ENCODE measurements around the gene CTBP2.

Gene CTBP2

DNA sequence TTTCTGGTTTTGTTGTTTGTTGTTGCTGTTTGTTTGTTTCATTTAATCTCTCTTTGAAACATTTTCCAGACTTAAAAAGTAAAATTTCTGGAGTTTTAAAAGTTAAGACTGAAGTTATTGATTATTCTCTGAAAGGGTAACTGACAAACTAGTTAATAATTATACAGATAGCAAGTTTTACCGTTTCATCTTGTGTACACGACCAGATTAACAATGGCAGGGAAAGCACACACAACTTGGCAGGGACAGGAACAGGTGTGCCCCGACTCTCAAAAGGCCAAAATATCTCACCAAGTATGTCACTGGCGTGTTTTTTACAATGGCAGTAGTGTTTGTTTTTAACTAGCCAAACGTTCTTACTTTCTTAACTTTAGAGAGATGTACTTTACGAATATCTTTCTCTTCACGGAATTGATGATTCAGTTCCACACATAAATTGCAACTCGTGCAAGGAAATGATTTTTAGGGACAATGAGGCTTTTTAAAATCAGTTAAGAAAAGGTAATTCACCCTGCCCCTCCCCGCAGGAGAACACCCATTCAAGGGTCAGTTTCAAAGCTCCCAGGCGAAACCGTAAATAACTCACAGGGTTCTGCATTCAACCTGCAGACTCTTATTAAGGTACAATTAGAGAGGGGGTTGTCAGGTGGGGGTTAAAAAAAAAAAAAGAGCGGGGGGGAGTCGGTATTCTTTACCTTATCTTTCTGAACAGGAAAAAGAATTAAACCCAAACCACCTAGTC lies 3.5 kb downstream of the CTBP2 start:
- TF ChIP-seq, protein P1, sequence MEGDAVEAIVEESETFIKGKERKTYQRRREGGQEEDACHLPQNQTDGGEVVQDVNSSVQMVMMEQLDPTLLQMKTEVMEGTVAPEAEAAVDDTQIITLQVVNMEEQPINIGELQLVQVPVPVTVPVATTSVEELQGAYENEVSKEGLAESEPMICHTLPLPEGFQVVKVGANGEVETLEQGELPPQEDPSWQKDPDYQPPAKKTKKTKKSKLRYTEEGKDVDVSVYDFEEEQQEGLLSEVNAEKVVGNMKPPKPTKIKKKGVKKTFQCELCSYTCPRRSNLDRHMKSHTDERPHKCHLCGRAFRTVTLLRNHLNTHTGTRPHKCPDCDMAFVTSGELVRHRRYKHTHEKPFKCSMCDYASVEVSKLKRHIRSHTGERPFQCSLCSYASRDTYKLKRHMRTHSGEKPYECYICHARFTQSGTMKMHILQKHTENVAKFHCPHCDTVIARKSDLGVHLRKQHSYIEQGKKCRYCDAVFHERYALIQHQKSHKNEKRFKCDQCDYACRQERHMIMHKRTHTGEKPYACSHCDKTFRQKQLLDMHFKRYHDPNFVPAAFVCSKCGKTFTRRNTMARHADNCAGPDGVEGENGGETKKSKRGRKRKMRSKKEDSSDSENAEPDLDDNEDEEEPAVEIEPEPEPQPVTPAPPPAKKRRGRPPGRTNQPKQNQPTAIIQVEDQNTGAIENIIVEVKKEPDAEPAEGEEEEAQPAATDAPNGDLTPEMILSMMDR (IDR thresholded peaks at IDR 0.05; ENCODE audit: insufficient read depth, low read length, missing control alignments), result no peak
- H3K4me3 ChIP-seq (ENCODE audit: low read depth, low read length), result peak overlapping the region; percentile 72
- no peak for DNase-seq (ENCODE audit: low read depth, low spot score)
- POLR2A ChIA-PET, result no interaction called here
- CTCF ChIA-PET, result interaction anchor here (2.3 kb wide), 1 partner anchor 109 kb away, joined by 5 read pairs; no protein-coding TSS in a partner anchor

- peak overlapping the region; percentile 18 for H3K4me3 ChIP-seq (ENCODE audit: low read depth, low read length)
- DNase-seq (ENCODE audit: low read depth, low spot score), result no peak
- ChIA-PET POLR2A (no interaction called here), CTCF (interaction anchor here (2.3 kb wide), 1 partner anchor 108 kb away, joined by 5 read pairs; no protein-coding TSS in a partner anchor)
- TF ChIP-seq, protein P1 (IDR thresholded peaks at IDR 0.05; ENCODE audit: insufficient read depth, low read length, missing control alignments), result no peak
These were observed 4.2 kb downstream of the CTBP2 start for GRCh38 chr10:125156196-125156595.

DNA sequence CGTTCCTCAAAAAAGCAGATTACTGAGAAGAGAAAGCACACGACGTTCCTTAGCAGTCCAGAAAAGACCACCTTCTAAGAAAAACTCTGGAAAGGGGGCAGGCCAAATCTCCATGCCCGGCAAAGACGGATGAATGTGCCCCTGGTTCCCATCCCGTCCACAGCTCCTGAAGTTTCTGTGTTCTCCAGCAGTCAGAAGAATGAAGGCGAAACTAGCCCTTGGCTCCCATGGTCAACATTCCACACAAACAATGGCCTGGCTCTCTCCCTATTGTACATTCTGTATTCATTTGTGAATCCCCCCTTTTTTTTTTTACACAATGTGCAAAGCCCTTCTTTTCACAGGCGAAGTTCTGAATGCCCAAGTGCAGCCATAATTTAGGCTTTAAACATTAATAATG lies 5.3 kb downstream of the CTBP2 start:
- no peak for DNase-seq (ENCODE audit: low read depth, low spot score)
- peak overlapping the region; percentile 39 for H3K4me3 ChIP-seq (ENCODE audit: low read depth, low read length)
- ChIA-PET POLR2A (interaction anchor here (0.7 kb wide), 1 partner anchor 16 kb away, joined by 3 read pairs; no protein-coding TSS in a partner anchor), CTCF (interaction anchor here (3.2 to 3.5 kb wide), 2 partner anchors 94 to 107 kb away, joined by 11 to 19 read pairs; no protein-coding TSS in a partner anchor)
- TF ChIP-seq, protein P1 (IDR thresholded peaks at IDR 0.05; ENCODE audit: insufficient read depth, low read length, missing control alignments), result no peak

DNA sequence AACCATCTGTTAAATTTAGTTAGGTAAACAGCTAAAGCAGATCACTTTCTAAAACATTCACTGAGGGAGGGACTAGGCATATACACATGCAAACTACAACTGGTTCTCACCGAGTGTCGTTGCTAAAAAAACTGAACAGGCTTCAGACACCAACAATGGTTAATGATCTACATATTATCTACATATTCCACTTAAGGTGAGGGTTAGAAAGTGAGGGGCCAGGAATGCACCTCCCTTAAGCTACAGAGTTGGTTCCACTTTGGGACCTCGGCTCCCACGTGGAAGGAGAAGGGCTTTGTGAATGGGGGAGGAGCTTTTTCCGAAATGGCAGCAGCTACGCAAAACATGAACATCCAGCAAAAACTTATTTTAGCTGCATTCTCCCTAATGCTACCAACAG lies 5.8 kb downstream of the CTBP2 start:
- H3K4me3 ChIP-seq (ENCODE audit: low read depth, low read length), result peak overlapping the region; percentile 39
- ChIA-PET POLR2A (no interaction called here), CTCF (interaction anchor here (1.1 to 3.5 kb wide), 5 partner anchors 20 to 162 kb away, joined by 3 to 19 read pairs (median 3); no protein-coding TSS in a partner anchor)
- DNase-seq (ENCODE audit: low read depth, low spot score), result no peak
- TF ChIP-seq, protein P1 (IDR thresholded peaks at IDR 0.05; ENCODE audit: insufficient read depth, low read length, missing control alignments), result no peak

DNA sequence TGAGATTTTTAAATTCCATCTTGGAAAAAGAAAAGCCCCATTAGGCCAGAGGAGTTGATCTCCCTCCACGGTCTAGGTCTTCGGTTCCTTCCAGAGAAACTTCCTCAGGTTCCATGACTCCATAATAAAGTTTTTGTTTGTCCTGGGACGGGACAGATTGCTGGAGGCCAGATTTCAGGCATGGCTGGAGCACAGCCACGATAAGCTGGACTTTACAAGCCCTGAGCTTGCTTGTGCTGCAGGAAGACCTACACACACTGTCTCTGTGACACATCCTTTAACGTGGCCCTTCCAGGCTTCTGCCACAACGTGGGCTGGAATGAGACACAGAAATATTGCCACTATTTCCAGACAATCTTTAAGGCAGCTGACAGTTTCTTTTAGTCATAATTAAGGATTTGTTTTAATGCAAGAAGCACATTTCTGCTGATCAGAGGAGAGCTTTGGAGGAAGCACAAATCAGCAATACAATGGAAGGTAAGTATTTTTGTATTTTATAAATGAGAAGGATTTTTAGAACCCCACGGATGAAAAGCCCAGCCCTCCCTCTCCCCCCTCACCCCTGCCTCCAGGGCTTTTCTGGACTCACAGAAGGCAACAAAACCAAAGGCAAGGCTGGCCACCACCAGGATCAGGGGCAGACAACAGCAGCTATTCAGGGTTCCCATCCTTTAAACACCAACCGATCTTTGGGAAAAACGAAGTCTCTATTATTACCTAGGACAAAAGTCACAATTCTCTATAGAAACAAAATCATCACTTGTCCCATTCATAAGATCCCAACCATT lies 6.5 kb downstream of the CTBP2 start:
- H3K4me3 ChIP-seq (ENCODE audit: low read depth, low read length), result peak overlapping the region; percentile 39; the same call in 1 of the 2 replicates
- no peak for DNase-seq (ENCODE audit: low read depth, low spot score)
- TF ChIP-seq, protein P1 (IDR thresholded peaks at IDR 0.05; ENCODE audit: insufficient read depth, low read length, missing control alignments), result no peak
- POLR2A ChIA-PET, result no interaction called here
- CTCF ChIA-PET, result interaction anchor here (1.1 to 3.5 kb wide), 5 partner anchors 19 to 162 kb away, joined by 3 to 19 read pairs (median 3); no protein-coding TSS in a partner anchor
